Liver (tissue), 9 donors: ENCODE measurements around the gene RGS17. TPM values are rescaled to one million over a fixed set of nuclear protein-coding genes. Genes with fewer than 3 reads are reported as not detected.

Source experiments
- DNase-seq: peaks from one replicate; pipeline ENCODE4 v3.0.0-alpha.2; 2017; ENCODE audit warnings: low spot score
- H3K27ac ChIP-seq, 2 donors: one replicate each; pipeline ENCODE4 v1.7.0; 2013; ENCODE audit warnings: inconsistent platforms in 2 of 2, low read length in 2 of 2, control low read depth in 1 of 2, low read depth in 1 of 2, mild to moderate bottlenecking in 1 of 2
- H3K27me3 ChIP-seq, 4 donors: one replicate each; pipeline versions ENCODE4 v1.6.1 to v1.7.0; 2013; ENCODE audit warnings: low read length in 3 of 4, inconsistent platforms in 1 of 4, mild to moderate bottlenecking in 1 of 4, moderate library complexity in 1 of 4; ENCODE audit not compliant: control insufficient read depth in 4 of 4, insufficient read depth in 4 of 4
- H3K36me3 ChIP-seq, 4 donors: one replicate each; pipeline versions ENCODE4 v1.6.1 to v1.7.0; 2013; ENCODE audit warnings: low read length in 3 of 4, mild to moderate bottlenecking in 3 of 4, low read depth in 1 of 4, moderate library complexity in 1 of 4; ENCODE audit not compliant: control insufficient read depth in 4 of 4, insufficient read depth in 3 of 4
- H3K4me1 ChIP-seq, 4 donors: one replicate each; pipeline versions ENCODE4 v1.6.1 to v1.7.0; 2013; ENCODE audit warnings: low read length in 3 of 4, mild to moderate bottlenecking in 3 of 4, moderate library complexity in 1 of 4; ENCODE audit not compliant: control insufficient read depth in 4 of 4, insufficient read depth in 4 of 4
- H3K4me3 ChIP-seq, 3 donors: one replicate each; pipeline versions ENCODE4 v1.6.1 to v1.7.0; 2013; ENCODE audit warnings: low read length in 3 of 3, control low read depth in 1 of 3, low read depth in 1 of 3, mild to moderate bottlenecking in 1 of 3
- H3K9ac ChIP-seq, 2 donors: one replicate each; pipeline ENCODE4 v1.7.0; 2013; ENCODE audit warnings: low read length in 2 of 2, mild to moderate bottlenecking in 2 of 2, moderate library complexity in 2 of 2, control low read depth in 1 of 2, low read depth in 1 of 2
- H3K9me3 ChIP-seq, 4 donors: one replicate each; pipeline versions ENCODE4 v1.6.1 to v1.7.0; 2013; ENCODE audit warnings: low read length in 3 of 4; ENCODE audit not compliant: control insufficient read depth in 4 of 4
- ATF3 ChIP-seq: IDR thresholded peaks from 2 replicates; pipeline ENCODE4 v1.6.1; 2016; ENCODE audit warnings: antibody characterized with exemption
- EGR1 ChIP-seq, 2 donors: IDR thresholded peaks; 2 replicates each; pipeline ENCODE4 v1.6.1; 2016 to 2018; ENCODE audit warnings: antibody characterized with exemption in 2 of 2, low read depth in 2 of 2
- FOXA1 ChIP-seq: IDR thresholded peaks from 2 replicates; pipeline ENCODE4 v1.6.1; 2016; ENCODE audit warnings: antibody characterized with exemption
- GABPA ChIP-seq, 2 donors: IDR thresholded peaks in 1 of 2; conservative IDR thresholded peaks in 1 of 2; 2 replicates each; pipeline ENCODE4 v1.6.1; 2016; ENCODE audit warnings: antibody characterized with exemption in 2 of 2, mild to moderate bottlenecking in 1 of 2, moderate library complexity in 1 of 2
- HNF4G ChIP-seq: IDR thresholded peaks from 2 replicates; pipeline ENCODE4 v1.6.1; 2016; ENCODE audit warnings: antibody characterized with exemption
- JUND ChIP-seq, 2 donors: IDR thresholded peaks; 2 replicates each; pipeline ENCODE4 v1.6.1; 2016; ENCODE audit warnings: antibody characterized with exemption in 2 of 2
- MAX ChIP-seq: IDR thresholded peaks from 2 replicates; pipeline ENCODE4 v1.6.1; 2016; ENCODE audit warnings: antibody characterized with exemption
- NR2F2 ChIP-seq: IDR thresholded peaks from 2 replicates; pipeline ENCODE4 v1.6.1; 2016; ENCODE audit warnings: antibody characterized with exemption
- RAD21 ChIP-seq, 2 donors: IDR thresholded peaks; 2 replicates each; pipeline ENCODE4 v1.6.1; 2016; ENCODE audit warnings: antibody characterized with exemption in 2 of 2, mild to moderate bottlenecking in 2 of 2
- REST ChIP-seq: IDR thresholded peaks from 2 replicates; pipeline ENCODE4 v1.6.1; 2016; ENCODE audit warnings: antibody characterized with exemption, mild to moderate bottlenecking
- RXRA ChIP-seq, 2 donors: IDR thresholded peaks; 2 replicates each; pipeline ENCODE4 v1.6.1; 2017 to 2018; ENCODE audit warnings: antibody characterized with exemption in 2 of 2, mild to moderate bottlenecking in 1 of 2
- SP1 ChIP-seq: IDR thresholded peaks from 2 replicates; pipeline ENCODE4 v1.6.1; 2018; ENCODE audit warnings: antibody characterized with exemption, mild to moderate bottlenecking
- TAF1 ChIP-seq: conservative IDR thresholded peaks from 2 replicates; pipeline ENCODE4 v1.6.1; 2016; ENCODE audit warnings: antibody characterized with exemption, mild to moderate bottlenecking
- YY1 ChIP-seq: IDR thresholded peaks from 2 replicates; pipeline ENCODE4 v1.6.1; 2016; ENCODE audit warnings: antibody characterized with exemption, mild to moderate bottlenecking
- ZBTB33 ChIP-seq: IDR thresholded peaks from 2 replicates; pipeline ENCODE4 v1.6.1; 2016; ENCODE audit warnings: antibody characterized with exemption
- WGBS: extraction: QIAGEN DNeasy Blood & Tissue Kit; methylation state at CpG from one replicate; pipeline ENCODE4 v1.1.7; 2013; 5-methylcytosine and 5-hydroxymethylcytosine counted together
- polyA plus RNA-seq, 2 donors: library from polyadenylated mRNA; stranded (reverse) in 1 of 2; unstranded in 1 of 2; fragments of 200-250 nt in 1 of 2; fragments of >200 nt in 1 of 2; fragmentation: Nextera tagmentation in 1 of 2; extraction: Ambion mirVana in 1 of 2; gene quantifications; one replicate each; pipeline versions ENCODE4 v1.2.1 to v1.2.3, GENCODE V29; 2013 to 2015
- total RNA-seq, 2 donors: library from RNA; depleted of rRNA; stranded (reverse); fragments of >200 nt; gene quantifications; one replicate each; pipeline ENCODE4 v1.2.3, GENCODE V29; 2014
- donor health status: healthy.
- donor health status: healthy.
- donor health status: healthy.
- donor health status: healthy.
- donor health status: healthy.

The RGS17 gene
- total and polyA plus RNA-seq, 4 donors = under 0.01 to 0.09 (median 0.03) TPM

- no peaks in the 10 kb centered on the region for H3K27me3 ChIP-seq
- H3K27ac ChIP-seq = no peak overlapping the region
- peaks cover 8 to 18% (median 13%) of the 10 kb centered on the region in 4 donors for H3K4me1 ChIP-seq
- no peaks in the 10 kb centered on the region for H3K36me3 ChIP-seq
- TF ChIP-seq RAD21 (IDR thresholded peaks at IDR 0.05) (no peak), REST (no peak), JUND (IDR thresholded peaks at IDR 0.05) (no peak), FOXA1 (no peak), SP1 (no peak), HNF4G (no peak), ZBTB33 (no peak), RXRA (IDR thresholded peaks at IDR 0.05) (no peak)
- no peaks in the 10 kb centered on the region for H3K9me3 ChIP-seq
- DNase-seq = peak; percentile 66
- WGBS = 10% methylated on average over 71 of the region's 71 CpGs
- H3K9ac ChIP-seq = no peak overlapping the region
- H3K4me3 ChIP-seq = peak overlapping the region; percentile 49 to 63 (median 53)
Observed at GRCh38 chr6:152981989-152982903, 148.8 kb downstream of the RGS17 start.

- no peak for DNase-seq
- H3K27me3 ChIP-seq = no peaks in the 10 kb centered on the region
- WGBS = 73% methylated on average over 2 of the region's 2 CpGs
- H3K27ac ChIP-seq = no peak overlapping the region
- H3K9ac ChIP-seq = no peak overlapping the region
- no peak for TF ChIP-seq NR2F2
- no peak for TF ChIP-seq SP1
- peaks cover 8 to 18% (median 13%) of the 10 kb centered on the region in 4 donors for H3K4me1 ChIP-seq
- no peaks in the 10 kb centered on the region for H3K36me3 ChIP-seq
- no peak overlapping the region for H3K4me3 ChIP-seq
- H3K9me3 ChIP-seq = no peaks in the 10 kb centered on the region
Observed at GRCh38 chr6:152981219-152981618, 149.9 kb downstream of the RGS17 start.

- Histone ChIP-seq H3K36me3 (no peaks in the 10 kb centered on the region), H3K4me3 (no peak overlapping the region), H3K27ac (no peak overlapping the region), H3K27me3 (no peaks in the 10 kb centered on the region), H3K9me3 (no peaks in the 10 kb centered on the region), H3K9ac (no peak overlapping the region), H3K4me1 (peaks cover 8 to 18% (median 13%) of the 10 kb centered on the region in 4 donors)
- 85% methylated on average over 1 of the region's 1 CpG for WGBS
- DNase-seq = no peak
- no peak for TF ChIP-seq FOXA1
- no peak for TF ChIP-seq TAF1
- no peak for TF ChIP-seq YY1
- TF ChIP-seq EGR1 (IDR thresholded peaks at IDR 0.05; ENCODE audit: low read depth in 2 of 2) = no peak
- TF ChIP-seq GABPA (IDR thresholded peaks at IDR 0.05 in 1 of 2, conservative IDR thresholded peaks at IDR 0.05 in 1 of 2) = no peak
- no peak for TF ChIP-seq MAX
- TF ChIP-seq HNF4G = no peak
- TF ChIP-seq ZBTB33 = no peak
- no peak for TF ChIP-seq ATF3
- TF ChIP-seq SP1 = no peak
Observed at GRCh38 chr6:152980656-152981055, 150.4 kb downstream of the RGS17 start.
